Keratinocyte (primary cell): Measurements from ENCODE around the gene CCDC89.

Experiments used
- EZH2 ChIP-seq: IDR thresholded peaks from one replicate; pipeline ENCODE4 v1.6.1; 2012; ENCODE audit warnings: inconsistent platforms, mild to moderate bottlenecking, low read length, moderate library complexity
- TF ChIP-seq, protein P1 (sequence below), 3 experiments: IDR thresholded peaks in 1 of 3; conservative IDR thresholded peaks in 1 of 3; optimal IDR thresholded peaks in 1 of 3; 2 replicates in 2 of 3; 3 replicates in 1 of 3; pipeline versions ENCODE3 to v1.5.1; 2011; ENCODE audit warnings: low read length in 3 of 3, mild to moderate bottlenecking in 3 of 3, moderate library complexity in 2 of 3, control low read depth in 1 of 3, inconsistent platforms in 1 of 3; ENCODE audit not compliant: insufficient read depth in 2 of 3; ENCODE audit errors: extremely low read depth in 1 of 3

DNA sequence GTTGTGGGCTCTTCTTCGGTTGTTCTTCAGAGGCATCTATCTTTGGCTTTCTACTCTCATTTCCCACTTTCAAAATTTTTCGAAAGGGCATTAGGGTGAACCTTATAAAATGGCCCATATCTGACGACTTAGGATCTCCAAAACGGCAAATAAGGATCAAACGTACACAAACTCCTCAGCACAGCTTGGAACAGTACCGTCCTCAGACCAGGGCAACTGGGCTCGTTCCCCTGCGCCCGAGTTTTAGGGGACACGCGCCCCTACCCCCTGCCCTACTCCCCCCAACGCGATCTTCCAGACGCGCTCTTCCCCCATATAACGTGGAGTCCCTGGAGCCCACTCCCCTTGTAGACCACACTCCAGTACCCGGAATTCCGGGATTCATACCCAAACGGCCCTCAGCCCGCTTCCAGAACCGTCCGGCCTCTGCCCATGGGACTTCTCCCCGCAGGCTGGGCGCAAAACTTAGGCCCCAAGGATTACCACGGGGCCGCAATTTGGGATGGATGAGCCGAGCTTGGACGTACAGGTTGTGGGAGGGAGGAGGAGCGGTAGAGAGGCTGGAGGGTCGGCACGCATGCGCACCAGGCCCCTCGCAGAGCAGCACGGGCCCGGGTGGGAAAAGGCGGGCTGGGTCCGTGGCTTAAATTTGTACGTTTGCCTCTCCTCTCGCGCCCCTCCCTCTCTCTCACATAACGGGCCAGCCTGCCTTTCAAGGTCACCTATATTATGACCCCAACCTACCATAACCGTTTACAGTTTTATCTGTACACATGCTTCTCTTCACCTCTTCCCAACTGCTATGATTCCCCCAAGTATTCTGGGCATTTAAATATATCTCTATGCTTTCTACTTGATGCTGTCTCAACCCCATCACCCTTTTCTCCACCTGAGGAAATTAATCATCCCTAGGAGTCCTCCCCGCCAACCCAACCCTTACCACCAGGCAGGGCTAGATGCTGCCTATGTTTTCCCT lies 3.4 kb downstream of the CCDC89 start:
- TF ChIP-seq, protein P1, sequence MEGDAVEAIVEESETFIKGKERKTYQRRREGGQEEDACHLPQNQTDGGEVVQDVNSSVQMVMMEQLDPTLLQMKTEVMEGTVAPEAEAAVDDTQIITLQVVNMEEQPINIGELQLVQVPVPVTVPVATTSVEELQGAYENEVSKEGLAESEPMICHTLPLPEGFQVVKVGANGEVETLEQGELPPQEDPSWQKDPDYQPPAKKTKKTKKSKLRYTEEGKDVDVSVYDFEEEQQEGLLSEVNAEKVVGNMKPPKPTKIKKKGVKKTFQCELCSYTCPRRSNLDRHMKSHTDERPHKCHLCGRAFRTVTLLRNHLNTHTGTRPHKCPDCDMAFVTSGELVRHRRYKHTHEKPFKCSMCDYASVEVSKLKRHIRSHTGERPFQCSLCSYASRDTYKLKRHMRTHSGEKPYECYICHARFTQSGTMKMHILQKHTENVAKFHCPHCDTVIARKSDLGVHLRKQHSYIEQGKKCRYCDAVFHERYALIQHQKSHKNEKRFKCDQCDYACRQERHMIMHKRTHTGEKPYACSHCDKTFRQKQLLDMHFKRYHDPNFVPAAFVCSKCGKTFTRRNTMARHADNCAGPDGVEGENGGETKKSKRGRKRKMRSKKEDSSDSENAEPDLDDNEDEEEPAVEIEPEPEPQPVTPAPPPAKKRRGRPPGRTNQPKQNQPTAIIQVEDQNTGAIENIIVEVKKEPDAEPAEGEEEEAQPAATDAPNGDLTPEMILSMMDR (optimal IDR thresholded peaks at IDR 0.05 in 1 of 3, IDR thresholded peaks at IDR 0.05 in 1 of 3, conservative IDR thresholded peaks at IDR 0.05 in 1 of 3; ENCODE audit: extremely low read depth in 1 of 3, insufficient read depth in 2 of 3, low read length in 3 of 3), result no peak
- no peak for TF ChIP-seq EZH2
